GM12872 (cell line): ENCODE measurements around the gene MDN1.

Experiments
- CTCF ChIP-seq: IDR thresholded peaks from 3 replicates; pipeline ENCODE4 v1.5.1; 2011; ENCODE audit warnings: low read depth, mild to moderate bottlenecking, low read length, moderate library complexity; ENCODE audit not compliant: insufficient read depth

MDN1 gene

GRCh38 chr6:89787660-89788328 lies 31.8 kb downstream of the MDN1 start:
- no peak for TF ChIP-seq CTCF

GRCh38 chr6:89786970-89787369 lies 32.6 kb downstream of the MDN1 start:
- no peak for TF ChIP-seq CTCF

- TF ChIP-seq CTCF = no peak
These were observed 34.8 kb downstream of the MDN1 start for GRCh38 chr6:89784838-89785237.

GRCh38 chr6:89782222-89782621 lies 37.4 kb downstream of the MDN1 start:
- TF ChIP-seq CTCF = no peak

GRCh38 chr6:89781070-89782034 lies 38.2 kb downstream of the MDN1 start:
- no peak for TF ChIP-seq CTCF

- TF ChIP-seq CTCF = no peak
These were observed 42.1 kb downstream of the MDN1 start for GRCh38 chr6:89777455-89777854.

- no peak for TF ChIP-seq CTCF
These were observed 42.9 kb downstream of the MDN1 start for GRCh38 chr6:89776583-89777233.
